ENCODE data around the gene PPP1R14B.

DNA sequence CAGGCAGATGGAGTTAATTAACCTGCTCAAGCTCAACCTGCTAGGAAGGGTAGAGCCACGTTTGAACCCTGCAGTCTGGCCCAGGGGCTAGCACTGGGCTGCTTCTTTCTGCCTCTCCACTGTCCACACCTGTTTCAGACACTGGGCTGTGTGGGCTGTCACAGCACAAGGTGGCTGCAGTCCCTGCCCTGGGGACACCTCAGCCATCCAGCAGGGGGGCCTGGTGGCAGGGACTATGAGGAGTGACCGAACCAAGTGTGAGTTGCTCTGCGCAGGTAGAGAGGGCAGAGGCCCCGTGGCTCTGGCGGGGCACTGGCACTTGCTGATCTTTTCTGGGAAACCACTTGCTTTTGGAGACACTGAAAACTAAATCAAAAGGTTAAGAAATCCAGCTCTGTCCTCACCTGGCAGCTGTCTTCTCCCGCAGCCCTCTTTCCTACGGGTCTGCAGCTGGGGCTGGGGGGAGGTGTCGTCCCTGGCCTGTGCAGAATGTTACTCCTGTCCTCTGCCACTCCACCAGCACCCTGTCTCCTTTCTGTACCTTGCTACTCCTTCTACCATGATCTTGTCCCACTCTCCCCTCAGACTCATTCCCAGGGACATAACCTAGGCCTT is 31.9 kb upstream of the PPP1R14B start:
- TF ChIP-seq, protein P1, sequence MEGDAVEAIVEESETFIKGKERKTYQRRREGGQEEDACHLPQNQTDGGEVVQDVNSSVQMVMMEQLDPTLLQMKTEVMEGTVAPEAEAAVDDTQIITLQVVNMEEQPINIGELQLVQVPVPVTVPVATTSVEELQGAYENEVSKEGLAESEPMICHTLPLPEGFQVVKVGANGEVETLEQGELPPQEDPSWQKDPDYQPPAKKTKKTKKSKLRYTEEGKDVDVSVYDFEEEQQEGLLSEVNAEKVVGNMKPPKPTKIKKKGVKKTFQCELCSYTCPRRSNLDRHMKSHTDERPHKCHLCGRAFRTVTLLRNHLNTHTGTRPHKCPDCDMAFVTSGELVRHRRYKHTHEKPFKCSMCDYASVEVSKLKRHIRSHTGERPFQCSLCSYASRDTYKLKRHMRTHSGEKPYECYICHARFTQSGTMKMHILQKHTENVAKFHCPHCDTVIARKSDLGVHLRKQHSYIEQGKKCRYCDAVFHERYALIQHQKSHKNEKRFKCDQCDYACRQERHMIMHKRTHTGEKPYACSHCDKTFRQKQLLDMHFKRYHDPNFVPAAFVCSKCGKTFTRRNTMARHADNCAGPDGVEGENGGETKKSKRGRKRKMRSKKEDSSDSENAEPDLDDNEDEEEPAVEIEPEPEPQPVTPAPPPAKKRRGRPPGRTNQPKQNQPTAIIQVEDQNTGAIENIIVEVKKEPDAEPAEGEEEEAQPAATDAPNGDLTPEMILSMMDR (conservative IDR thresholded peaks at IDR 0.05): no peak
- TF ChIP-seq EZH2 (IDR thresholded peaks at IDR 0.05; ENCODE audit: low read depth): no peak
